ENCODE measurements around the gene FHOD1. TPM values are rescaled to one million over a fixed set of nuclear protein-coding genes. Genes with fewer than 3 reads are reported as not detected.
A peak's percentile ranks its signal among the peaks of the same experiment; 100 is the strongest.

FHOD1 gene
- total RNA-seq, 2 experiments from 2014 or later = 76.4 to 79.9 TPM

DNA sequence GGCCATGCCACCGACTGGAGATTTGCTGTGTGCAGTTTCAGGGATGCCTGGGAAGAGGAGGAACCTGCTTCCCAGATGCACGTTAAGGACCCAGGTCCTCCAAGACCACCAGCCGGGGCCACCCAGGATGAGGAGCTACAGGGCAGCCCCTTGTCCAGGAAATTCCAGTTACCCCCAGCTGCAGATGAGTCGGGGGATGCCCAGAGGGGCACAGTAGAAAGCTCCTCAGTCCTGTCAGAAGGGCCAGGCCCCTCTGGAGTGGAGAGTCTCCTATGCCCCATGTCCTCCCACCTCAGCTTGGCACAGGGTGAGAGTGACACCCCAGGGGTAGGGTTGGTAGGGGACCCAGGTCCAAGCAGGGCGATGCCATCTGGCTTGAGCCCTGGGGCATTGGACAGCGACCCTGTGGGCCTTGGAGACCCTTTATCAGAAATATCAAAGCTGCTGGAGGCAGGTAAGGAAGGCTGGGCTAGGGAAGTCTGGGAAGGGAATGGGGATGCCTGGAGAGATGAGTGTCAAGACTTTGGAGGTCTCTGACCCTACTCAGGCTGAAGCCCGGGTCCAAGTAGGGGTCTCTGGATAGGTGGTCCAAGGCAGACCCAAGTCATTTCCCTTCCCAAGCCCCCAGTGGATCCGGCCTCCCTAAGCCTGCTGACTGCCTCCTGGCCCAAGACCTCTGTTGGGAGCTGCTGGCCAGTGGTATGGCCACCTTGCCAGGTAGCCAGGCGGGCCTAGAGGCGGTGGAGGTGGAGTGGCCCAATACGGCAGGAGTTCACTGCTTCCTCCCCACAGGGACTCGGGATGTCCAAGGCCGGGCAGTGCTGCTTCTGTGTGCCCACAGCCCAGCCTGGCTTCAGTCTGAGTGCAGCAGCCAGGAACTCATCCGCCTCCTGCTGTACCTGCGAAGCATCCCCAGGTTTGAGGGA, 33.1 kb upstream of the FHOD1 start:
- no peaks in the 10 kb centered on the region for H3K27me3 Mint-ChIP-seq
- H3K27ac Mint-ChIP-seq = no peak overlapping the region
- peaks cover 10% of the 10 kb centered on the region for H3K4me1 Mint-ChIP-seq
- peaks cover 16% of the 10 kb centered on the region for H3K36me3 Mint-ChIP-seq
- peak overlapping the region; percentile 56 for H3K4me3 Mint-ChIP-seq
- no peak for DNase-seq
- H3K9me3 Mint-ChIP-seq = no peaks in the 10 kb centered on the region

DNA sequence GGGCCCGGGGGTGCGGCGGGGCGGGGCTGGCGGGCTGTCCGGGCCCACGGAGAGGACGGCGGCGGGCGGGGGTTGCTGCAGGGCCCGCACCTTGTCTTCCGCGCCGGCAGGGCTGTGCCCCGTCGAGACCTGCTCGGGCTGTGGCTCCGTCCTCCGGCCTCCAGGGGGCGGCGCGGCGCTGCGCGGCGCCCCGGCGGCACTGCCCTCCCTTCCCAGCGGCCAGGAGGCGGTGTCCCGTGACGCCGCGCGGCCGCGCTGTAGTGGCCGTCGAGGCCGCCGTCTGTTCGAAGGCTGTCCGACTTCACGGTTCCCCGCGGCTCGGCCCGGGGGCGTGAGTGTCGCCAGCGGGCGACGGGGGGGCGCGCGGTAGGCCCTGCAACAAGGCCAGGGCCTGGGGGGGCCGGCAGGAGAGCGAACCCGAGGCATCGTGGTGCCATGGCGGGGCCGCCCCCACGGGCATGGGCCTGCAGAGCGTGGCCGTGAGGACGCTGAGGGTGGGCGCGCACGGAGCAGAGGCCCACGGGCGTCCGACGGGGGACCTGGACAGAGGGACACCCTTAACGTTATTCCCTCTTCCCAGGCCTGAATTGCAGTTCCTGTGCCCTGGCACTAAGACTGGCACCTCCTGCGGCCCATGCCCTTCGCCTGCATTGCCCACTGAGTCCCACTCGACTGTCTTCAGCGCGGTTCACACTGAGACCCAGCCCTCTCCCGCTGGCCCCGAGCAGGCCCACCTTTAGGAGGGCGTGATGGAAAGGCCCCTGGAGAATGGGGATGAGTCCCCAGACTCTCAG, 32.2 kb upstream of the FHOD1 start, which contains the start of gene PLEKHG4:
Gene PLEKHG4, plus strand, starts transcription at position 237 of the 794 bp plus-strand sequence. Its CDS starts 513 bp downstream, at position 750.
- H3K27ac Mint-ChIP-seq = peak within 1 kb of the TSS; percentile 86
- H3K4me3 Mint-ChIP-seq = peak within 1 kb of the TSS; percentile 89
- H3K36me3 Mint-ChIP-seq = peaks cover 18% of the 10 kb centered on the region

DNA sequence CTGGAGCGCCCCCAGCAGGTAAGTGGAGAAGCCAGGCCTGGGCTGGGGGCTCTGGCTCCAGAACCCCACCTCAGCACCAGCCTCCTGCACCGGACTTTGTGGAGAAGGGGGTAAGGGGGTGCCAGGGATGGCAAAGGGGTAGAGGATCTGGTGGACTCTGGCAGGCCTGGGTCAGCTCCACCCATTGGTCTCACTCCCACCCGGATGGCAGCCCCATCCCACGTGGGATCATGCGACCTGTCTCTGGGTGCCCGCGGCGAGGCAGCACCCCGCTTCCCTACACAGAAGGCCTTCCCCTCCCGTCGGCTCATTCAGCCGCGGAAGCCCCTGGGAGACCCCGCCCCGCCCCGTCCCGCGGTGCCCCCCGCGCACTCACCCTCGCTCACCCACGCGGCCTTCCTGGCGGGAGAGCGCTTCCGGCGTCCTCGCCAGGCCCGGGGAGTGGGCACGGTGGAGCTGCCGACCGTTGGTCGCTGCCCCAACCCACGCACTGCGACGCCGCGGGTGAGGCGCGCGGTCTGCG, 31.6 kb upstream of the FHOD1 start:
- H3K4me3 Mint-ChIP-seq = peak overlapping the region; percentile 89
- no peaks in the 10 kb centered on the region for H3K27me3 Mint-ChIP-seq
- H3K9me3 Mint-ChIP-seq = no peaks in the 10 kb centered on the region
- H3K4me1 Mint-ChIP-seq = peaks cover 10% of the 10 kb centered on the region
- peak overlapping the region; percentile 86 for H3K27ac Mint-ChIP-seq
- peaks cover 18% of the 10 kb centered on the region for H3K36me3 Mint-ChIP-seq
- no peak for DNase-seq

More for the DNA sequence above, 32.2 kb upstream of the FHOD1 start, which contains the start of gene PLEKHG4:
- H3K27me3 Mint-ChIP-seq = no peaks in the 10 kb centered on the region
- no peaks in the 10 kb centered on the region for H3K9me3 Mint-ChIP-seq
- peak; percentile 89 for DNase-seq
- H3K4me1 Mint-ChIP-seq = peaks cover 10% of the 10 kb centered on the region

DNA sequence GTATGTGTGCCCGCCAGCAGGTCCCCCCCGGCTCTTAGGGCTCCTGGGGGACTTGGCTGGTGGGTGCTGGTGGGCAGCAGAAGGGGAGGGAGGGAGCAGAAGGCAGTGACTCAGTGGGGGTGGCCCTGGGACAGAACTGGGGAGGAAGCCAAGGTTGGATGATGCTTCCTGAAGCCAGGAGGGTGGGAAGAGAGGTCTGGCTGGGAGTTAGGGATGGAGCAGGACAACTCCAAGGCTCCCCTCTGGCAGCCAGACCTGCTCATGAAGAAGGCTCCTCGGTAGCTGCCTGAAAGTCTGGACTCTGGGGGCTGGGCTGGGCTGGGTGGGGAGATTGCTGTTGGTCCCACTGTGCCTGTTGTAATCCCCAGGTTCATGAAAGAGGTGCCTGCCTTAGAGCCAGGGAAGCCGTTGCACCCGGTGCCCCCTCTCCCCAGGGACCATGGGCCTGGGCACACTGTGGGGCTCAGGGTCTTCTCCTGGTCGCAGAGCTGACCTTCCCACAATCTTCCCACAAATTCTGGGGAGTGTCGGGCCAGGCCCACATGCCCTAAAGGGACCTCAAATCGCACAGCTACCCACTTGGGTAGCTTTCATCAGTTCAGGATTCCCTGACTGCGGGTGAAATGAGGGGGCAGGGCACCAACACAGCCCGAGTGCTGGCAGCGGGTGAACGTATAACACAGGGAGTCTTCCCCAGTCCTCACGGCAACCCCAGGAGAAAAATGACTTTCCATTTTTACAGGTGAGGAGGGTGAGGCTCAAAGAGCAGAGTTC, 30.9 kb upstream of the FHOD1 start:
- no peak for DNase-seq
- Mint-ChIP-seq H3K9me3 (no peaks in the 10 kb centered on the region), H3K36me3 (peaks cover 18% of the 10 kb centered on the region), H3K4me1 (peaks cover 10% of the 10 kb centered on the region), H3K27me3 (no peaks in the 10 kb centered on the region), H3K27ac (peak overlapping the region; percentile 86), H3K4me3 (peak overlapping the region; percentile 89)

DNA sequence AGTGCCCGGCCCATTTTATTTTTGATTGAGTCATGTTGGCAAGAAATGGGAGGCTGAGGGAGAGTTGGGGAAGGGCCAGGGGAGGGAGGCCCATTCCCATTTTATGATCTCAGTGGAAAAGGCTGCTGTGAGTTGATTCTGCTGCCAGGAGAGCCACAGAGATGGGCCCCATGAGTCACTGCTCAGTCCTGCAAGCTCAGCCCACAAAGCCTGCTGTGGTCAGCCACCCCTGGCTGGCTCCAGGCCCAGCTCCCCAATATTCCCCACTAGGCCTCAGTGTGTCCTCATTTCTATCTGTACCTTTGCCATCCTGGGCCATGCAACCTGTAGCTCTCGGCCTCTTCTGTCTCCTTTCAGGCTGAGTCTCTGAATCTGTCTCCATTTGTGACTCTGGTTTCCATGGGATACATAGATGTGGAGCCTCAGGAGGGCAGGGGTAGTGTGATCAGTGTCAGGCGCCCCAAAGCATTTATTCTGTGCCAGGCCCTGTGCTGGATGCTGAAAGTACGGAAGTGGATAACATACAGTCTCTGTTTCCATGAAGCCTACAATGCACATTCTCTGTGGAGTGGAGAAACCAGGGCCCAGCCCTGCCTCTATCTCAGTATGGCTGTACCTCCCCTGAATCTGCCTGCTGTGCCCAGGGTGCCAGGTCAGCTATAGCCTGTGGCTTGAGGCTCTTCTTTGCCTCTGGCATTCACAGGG, 30.2 kb upstream of the FHOD1 start:
- Mint-ChIP-seq H3K9me3 (no peaks in the 10 kb centered on the region), H3K27ac (peak overlapping the region; percentile 62), H3K27me3 (no peaks in the 10 kb centered on the region), H3K36me3 (peaks cover 18% of the 10 kb centered on the region), H3K4me3 (peak overlapping the region; percentile 89), H3K4me1 (peaks cover 10% of the 10 kb centered on the region)
- DNase-seq = peak; percentile 36

DNA sequence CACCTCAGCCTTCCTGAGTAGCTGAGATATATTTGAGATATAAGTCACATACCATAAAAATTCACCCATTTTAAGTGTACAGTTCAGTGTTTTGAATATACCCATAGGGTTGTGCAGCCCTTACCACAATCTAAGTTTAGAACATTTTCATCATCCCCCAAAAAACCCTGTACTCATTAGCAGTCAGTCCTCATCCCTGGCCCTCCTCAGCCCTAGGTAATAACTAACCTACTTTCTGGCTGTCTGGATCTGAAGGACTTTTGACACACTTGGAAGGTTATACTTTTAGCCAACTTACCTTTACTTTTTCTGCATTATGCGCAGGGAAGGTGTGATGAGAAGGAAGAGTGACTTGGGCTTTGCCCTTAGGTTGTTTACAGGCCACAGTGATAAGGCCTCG, 28.0 kb upstream of the FHOD1 start:
- no peak overlapping the region for H3K4me3 Mint-ChIP-seq
- peaks cover 17% of the 10 kb centered on the region for H3K36me3 Mint-ChIP-seq
- H3K27ac Mint-ChIP-seq = no peak overlapping the region
- H3K27me3 Mint-ChIP-seq = no peaks in the 10 kb centered on the region
- DNase-seq = no peak
- H3K4me1 Mint-ChIP-seq = peaks cover 10% of the 10 kb centered on the region
- H3K9me3 Mint-ChIP-seq = no peaks in the 10 kb centered on the region

DNA sequence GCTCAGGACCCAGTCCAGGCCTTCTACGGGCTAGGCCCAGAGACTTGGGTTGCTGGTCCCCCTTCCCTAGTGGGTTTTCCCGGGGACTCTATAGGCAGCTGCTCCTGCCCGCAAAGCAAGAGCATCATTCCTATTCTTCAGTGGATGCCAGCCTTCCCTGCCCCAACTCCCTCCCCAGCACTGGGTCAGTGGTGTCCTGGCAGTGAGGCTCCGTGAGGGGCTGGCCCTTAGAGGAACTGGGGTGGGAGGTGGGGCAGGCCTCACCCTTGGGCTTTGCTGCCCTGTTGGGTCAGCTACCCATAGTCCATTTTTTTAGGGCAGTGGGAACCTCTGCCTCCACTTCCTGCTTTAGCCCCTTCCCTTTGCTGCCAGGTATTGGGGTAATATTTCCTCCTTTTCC, 24.2 kb upstream of the FHOD1 start:
- Mint-ChIP-seq H3K4me3 (no peak overlapping the region), H3K36me3 (peaks cover 7% of the 10 kb centered on the region), H3K27me3 (no peaks in the 10 kb centered on the region), H3K9me3 (no peaks in the 10 kb centered on the region), H3K4me1 (no peaks in the 10 kb centered on the region), H3K27ac (no peak overlapping the region)
- DNase-seq = no peak

DNA sequence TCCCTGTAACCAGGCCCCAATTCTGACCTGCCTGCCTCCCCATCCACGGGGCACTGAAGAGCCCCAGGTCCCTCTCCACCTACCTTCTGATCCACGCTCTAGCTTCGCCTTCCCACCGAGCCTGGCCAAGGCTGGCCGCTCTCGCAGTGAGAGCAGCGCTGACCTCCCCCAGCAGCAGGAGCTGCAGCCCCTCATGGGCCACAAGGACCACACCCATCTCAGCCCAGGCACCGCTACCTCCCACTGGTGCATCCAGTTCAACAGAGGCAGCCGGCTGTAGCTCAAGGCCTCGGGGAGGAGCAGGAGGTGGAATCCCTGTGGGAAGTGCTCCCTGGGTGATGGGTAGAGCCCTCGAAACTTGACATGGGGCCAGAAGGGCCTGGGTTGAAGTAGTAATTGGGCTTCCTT, 23.7 kb upstream of the FHOD1 start:
- no peaks in the 10 kb centered on the region for H3K27me3 Mint-ChIP-seq
- peaks cover 4% of the 10 kb centered on the region for H3K36me3 Mint-ChIP-seq
- no peak overlapping the region for H3K27ac Mint-ChIP-seq
- no peaks in the 10 kb centered on the region for H3K4me1 Mint-ChIP-seq
- DNase-seq = no peak
- no peaks in the 10 kb centered on the region for H3K9me3 Mint-ChIP-seq
- no peak overlapping the region for H3K4me3 Mint-ChIP-seq

- DNase-seq = no peak
- Mint-ChIP-seq H3K27me3 (no peaks in the 10 kb centered on the region), H3K9me3 (no peaks in the 10 kb centered on the region), H3K36me3 (peaks cover 1% of the 10 kb centered on the region), H3K4me1 (no peaks in the 10 kb centered on the region), H3K4me3 (no peak overlapping the region), H3K27ac (no peak overlapping the region)
These were observed 22.5 kb upstream of the FHOD1 start for GRCh38 chr16:67269766-67270165.

DNA sequence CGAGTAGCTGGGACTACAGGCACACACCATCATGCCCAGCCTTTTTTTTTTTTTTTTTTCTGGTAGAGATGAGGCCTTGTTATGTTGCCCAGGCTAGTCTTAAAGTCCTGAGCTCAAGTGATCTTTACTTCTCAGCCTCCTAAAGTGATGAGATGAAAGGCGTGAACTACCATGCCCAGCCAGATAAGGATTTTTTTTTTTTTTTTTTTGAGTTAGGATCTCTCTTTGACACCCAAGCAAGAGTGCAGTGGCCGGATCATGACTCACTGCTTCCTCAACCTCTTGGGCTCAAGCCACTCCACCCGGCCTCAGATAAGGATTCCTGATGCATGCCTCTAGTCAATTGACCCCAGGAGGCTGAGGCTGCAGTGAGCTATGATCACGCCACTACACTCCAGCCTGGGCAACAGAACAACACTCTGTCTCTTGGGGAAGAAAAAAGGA, 20.9 kb upstream of the FHOD1 start:
- H3K36me3 Mint-ChIP-seq = peaks cover 1% of the 10 kb centered on the region
- H3K27me3 Mint-ChIP-seq = peaks cover 2% of the 10 kb centered on the region
- H3K4me1 Mint-ChIP-seq = no peaks in the 10 kb centered on the region
- no peak overlapping the region for H3K27ac Mint-ChIP-seq
- no peak overlapping the region for H3K4me3 Mint-ChIP-seq
- H3K9me3 Mint-ChIP-seq = no peaks in the 10 kb centered on the region
- no peak for DNase-seq

DNA sequence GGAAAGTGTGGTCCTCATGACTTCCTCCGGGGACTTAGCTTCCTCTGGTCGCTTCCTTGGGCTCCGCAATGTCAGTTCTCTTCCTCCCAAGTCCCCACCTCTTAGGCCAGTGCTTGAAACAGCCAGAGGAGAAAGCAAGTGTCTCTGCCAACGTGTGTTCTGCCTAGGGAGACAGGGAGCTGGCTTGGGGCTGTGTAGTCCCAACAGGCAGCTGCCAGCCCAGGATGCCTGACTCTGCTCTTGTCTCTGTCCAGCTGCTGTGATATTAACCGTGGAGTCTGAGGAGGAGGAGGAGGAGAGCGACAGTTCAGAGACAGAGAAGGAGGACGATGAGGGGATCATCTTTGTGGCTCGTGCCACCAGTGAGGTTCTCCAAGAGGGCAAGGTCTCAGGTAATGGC, 18.6 kb upstream of the FHOD1 start:
- H3K36me3 Mint-ChIP-seq = peaks cover 3% of the 10 kb centered on the region
- H3K4me1 Mint-ChIP-seq = no peaks in the 10 kb centered on the region
- H3K27ac Mint-ChIP-seq = no peak overlapping the region
- H3K27me3 Mint-ChIP-seq = peaks cover 4% of the 10 kb centered on the region
- H3K4me3 Mint-ChIP-seq = no peak overlapping the region
- DNase-seq = no peak
- H3K9me3 Mint-ChIP-seq = no peaks in the 10 kb centered on the region

DNA sequence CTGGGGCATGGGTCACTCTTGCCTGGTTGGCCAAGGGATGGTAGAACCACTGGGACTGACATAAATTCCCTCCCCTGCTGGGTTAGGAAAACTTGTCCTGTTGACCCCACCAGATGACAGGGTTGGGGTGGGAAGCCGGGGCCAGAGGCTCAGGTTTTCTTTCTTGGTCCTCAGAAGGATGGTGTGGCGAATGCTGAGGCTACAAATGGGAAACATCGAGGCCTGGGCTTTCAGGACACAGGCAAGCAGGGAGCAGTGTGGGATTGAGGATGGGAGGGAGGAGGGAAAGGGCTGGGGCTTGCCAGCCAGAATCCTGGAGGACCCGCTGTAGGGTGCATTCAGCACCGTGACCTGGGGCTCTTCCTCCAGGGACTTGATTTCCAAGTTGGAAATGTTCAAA, 17.6 kb upstream of the FHOD1 start:
- no peaks in the 10 kb centered on the region for H3K4me1 Mint-ChIP-seq
- peaks cover 6% of the 10 kb centered on the region for H3K36me3 Mint-ChIP-seq
- no peaks in the 10 kb centered on the region for H3K9me3 Mint-ChIP-seq
- H3K4me3 Mint-ChIP-seq = no peak overlapping the region
- H3K27ac Mint-ChIP-seq = no peak overlapping the region
- peaks cover 8% of the 10 kb centered on the region for H3K27me3 Mint-ChIP-seq
- no peak for DNase-seq

DNA sequence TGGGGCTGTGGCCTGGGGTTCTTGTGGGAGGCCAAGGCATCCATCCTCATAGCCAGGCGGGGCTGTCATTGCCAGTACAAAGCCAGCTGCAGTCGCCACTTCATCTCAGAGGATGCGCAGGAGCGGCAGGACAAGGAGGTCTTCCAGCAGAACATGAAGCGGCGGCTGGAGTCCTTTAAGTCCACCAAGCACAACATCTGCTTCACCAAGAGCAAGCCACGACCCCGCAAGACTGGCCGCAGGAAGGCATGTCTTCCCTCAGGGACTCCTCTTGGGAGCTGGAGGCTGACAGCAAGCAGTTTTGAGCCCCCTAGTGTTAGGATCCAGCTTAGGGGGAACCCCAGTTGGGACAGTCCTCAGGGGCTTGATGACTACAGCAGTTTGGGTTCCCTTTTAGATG, 17.0 kb upstream of the FHOD1 start:
- H3K9me3 Mint-ChIP-seq = no peaks in the 10 kb centered on the region
- H3K4me1 Mint-ChIP-seq = no peaks in the 10 kb centered on the region
- peaks cover 8% of the 10 kb centered on the region for H3K36me3 Mint-ChIP-seq
- no peak for DNase-seq
- no peak overlapping the region for H3K4me3 Mint-ChIP-seq
- no peak overlapping the region for H3K27ac Mint-ChIP-seq
- peaks cover 12% of the 10 kb centered on the region for H3K27me3 Mint-ChIP-seq

DNA sequence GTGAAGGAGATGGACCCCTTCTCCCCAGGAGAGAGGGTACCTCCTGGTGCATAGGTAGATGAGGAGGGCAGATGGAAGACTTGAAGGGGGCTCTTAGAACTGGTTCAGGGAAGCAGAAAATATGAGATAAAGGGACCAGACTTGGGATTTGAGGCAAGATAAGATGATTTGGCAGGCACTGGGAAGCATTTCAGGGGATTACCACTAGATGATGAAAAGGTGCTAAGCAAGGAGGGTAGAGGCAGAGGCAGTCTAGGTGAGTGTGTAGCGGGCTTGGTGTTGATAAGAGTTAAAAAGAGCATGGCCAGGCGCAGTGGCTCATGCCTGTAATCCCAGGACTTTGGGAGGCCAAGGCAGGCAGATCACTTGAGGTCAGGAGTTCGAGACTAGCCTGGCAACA, 15.9 kb upstream of the FHOD1 start:
- Mint-ChIP-seq H3K4me3 (no peak overlapping the region), H3K36me3 (peaks cover 8% of the 10 kb centered on the region), H3K4me1 (no peaks in the 10 kb centered on the region), H3K27ac (peak overlapping the region; percentile 17), H3K27me3 (peaks cover 12% of the 10 kb centered on the region), H3K9me3 (no peaks in the 10 kb centered on the region)
- no peak for DNase-seq
